ENCODE measurements around the gene UBA52.

DNA sequence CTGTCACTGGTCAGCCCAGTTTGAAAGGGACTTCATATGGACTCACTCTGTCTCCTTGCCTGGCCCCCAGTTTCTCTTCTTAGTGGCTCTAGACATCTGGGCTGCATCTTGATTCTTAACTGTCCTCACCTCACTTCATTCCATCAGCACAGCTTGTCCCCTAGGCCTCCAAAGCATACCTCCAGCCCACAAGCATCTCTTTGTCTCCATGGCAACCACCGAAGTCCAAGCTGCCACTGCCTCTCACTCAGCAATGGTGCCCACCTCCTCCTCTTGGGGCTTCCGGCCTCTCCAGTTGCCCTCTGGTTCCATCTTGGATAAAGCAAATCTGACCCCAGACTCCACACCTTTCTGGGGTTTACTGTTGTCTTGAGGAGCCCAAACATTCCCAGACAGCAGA lies 55.2 kb downstream of the UBA52 start:
- TF ChIP-seq EZH2 (IDR thresholded peaks at IDR 0.05), result no peak
- TF ChIP-seq, protein P1, sequence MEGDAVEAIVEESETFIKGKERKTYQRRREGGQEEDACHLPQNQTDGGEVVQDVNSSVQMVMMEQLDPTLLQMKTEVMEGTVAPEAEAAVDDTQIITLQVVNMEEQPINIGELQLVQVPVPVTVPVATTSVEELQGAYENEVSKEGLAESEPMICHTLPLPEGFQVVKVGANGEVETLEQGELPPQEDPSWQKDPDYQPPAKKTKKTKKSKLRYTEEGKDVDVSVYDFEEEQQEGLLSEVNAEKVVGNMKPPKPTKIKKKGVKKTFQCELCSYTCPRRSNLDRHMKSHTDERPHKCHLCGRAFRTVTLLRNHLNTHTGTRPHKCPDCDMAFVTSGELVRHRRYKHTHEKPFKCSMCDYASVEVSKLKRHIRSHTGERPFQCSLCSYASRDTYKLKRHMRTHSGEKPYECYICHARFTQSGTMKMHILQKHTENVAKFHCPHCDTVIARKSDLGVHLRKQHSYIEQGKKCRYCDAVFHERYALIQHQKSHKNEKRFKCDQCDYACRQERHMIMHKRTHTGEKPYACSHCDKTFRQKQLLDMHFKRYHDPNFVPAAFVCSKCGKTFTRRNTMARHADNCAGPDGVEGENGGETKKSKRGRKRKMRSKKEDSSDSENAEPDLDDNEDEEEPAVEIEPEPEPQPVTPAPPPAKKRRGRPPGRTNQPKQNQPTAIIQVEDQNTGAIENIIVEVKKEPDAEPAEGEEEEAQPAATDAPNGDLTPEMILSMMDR (IDR thresholded peaks at IDR 0.05), result no peak
